T47D (cell line): ENCODE results near the gene ALDH16A1.
"Not testable (repeated sequence)": the region's sequence is repeated elsewhere in the genome, so short reads cannot be mapped to it uniquely, and the experiment has no call there.

Experiments used
- DNase-seq, 2 experiments: peaks; one replicate each; pipeline versions ENCODE4 v3.0.0 to v3.0.0-alpha.2; 2011 to 2012; ENCODE audit warnings: low read depth in 1 of 2, low spot score in 1 of 2
- JUND ChIP-seq: IDR thresholded peaks from 2 replicates; pipeline ENCODE4 v1.6.1; 2012; ENCODE audit warnings: low read depth
- in situ Hi-C: cut with HindIII; loops from 2 replicates; pipeline ENCODE4 v1.10.0; 2016; ENCODE audit warnings: low sequenced_read_pairs, low pct_unique_long_range_greater_than_20kb

The ALDH16A1 gene

DNA sequence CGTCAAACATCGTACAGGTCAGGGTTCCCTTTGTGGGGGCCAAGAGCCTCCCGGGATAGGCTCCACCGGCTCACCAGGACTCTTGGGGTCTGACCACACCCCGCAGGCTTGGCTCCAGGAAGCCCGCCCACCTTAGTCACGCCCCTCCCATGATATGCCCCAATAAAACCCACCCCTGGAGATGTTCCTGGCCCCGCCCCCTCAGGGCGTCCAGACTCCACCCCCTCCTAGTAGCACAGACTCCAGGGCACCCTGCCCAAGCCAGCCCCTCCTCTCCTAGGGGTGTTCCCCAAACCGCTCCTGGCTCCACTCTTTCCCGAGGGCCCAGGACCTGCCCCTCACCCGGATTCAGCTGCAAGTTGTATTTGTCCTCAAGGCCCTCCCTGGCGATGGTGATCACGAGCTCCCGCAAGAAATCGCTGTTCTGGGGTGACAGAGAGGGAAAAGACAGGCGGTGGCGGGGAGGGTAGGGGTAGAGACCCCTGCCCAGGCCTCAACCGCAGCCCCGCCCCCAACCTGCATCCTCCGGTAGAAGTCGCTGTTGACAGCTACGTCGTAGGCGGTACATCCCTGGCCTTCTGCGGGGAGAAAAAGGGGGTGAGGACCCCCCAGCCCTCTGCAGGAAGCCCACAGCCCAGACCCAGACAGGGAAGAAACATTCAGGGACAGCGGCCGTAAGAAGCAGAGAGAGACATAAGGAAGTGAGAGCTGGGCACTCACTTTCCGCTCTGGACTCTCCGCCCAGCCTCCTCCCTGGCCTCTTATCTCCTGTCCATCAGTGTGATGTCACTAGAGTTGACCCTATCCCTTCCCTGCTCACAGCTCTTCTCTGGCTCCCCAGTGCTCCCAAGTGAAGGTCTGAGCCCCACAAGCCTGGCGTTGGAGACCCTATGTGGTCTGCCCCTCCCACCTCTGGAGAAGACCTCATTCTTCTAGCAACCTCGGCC lies 5.3 kb upstream of the ALDH16A1 start:
- no peak for DNase-seq
- no peak for TF ChIP-seq JUND
- in situ Hi-C loops, result no loop called here

DNA sequence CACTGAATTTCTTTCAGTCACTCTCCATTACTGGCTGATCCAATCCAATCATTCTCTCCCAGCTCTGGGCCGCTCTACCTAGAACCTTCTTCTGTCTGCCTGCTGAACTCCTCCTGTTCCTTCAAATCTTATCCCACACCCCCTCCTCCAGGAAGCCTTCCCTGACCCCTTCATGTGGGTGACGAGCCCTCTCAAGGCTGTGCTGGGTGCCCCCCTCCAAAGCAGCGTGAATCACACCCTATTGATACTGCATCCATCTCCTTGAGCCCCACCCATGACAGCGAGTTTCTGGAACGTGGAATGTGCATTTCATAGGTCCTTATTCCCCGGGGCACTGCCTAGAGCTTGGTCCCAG lies 4.6 kb upstream of the ALDH16A1 start:
- TF ChIP-seq JUND, result no peak
- in situ Hi-C loops, result no loop called here
- DNase-seq, result no peak

DNA sequence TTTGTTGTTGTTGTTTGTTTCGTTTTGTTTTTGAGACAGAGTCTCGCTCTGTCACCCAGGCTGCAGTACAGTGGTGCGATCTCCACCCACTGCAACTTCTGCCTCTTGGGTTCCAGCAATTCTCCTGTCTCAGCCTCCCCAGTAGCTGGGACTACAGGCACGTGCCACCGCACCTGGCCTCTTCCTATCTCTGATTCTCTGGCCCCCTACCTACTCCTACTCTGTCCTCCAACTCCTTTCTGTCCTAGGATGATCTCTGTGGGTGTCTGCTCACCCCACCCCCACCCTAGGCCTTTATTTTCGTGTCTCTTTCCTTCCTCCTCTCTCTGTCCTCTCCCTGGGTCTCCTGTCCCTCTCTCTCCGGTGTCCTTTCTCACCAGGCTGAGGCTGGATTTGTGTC lies 2.6 kb upstream of the ALDH16A1 start:
- no peak for DNase-seq
- no peak for TF ChIP-seq JUND
- in situ Hi-C loops, result no loop called here

- DNase-seq, result peak; percentile 71 to 99
- TF ChIP-seq JUND, result no peak
- in situ Hi-C loops, result no loop called here
Measured at GRCh38 chr19:49451430-49452181, 1.4 kb upstream of the ALDH16A1 start, which contains the start of gene PIH1D1. Gene PIH1D1 (minus strand): TSS chr19:49451814. CDS start chr19:49451574, 240 bp downstream.

- TF ChIP-seq JUND, result no peak
- in situ Hi-C loops, result no loop called here
- DNase-seq, result no peak
Measured at GRCh38 chr19:49453757-49454240, 774 bp downstream of the ALDH16A1 start.

DNA sequence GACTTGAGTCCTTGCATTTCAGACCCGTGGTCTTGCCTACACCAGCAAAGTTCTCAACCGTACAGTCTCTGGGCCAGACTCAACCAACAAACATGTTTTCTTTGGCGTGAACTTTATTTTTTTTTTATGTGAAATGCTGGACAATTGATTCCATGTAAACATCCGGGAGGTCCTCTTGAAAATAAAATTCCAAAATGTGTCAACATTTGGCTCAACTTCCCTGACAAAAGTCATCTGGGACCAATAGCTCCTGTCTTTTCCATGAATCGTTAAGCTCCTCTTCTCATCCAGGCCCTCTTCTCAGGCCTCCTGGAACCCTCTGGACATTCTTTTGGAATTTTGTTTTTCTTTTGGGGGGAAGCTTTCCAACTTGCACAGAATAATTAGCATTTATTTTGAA lies 2.7 kb downstream of the ALDH16A1 start:
- no peak for DNase-seq
- in situ Hi-C loops, result no loop called here
- no peak for TF ChIP-seq JUND

DNA sequence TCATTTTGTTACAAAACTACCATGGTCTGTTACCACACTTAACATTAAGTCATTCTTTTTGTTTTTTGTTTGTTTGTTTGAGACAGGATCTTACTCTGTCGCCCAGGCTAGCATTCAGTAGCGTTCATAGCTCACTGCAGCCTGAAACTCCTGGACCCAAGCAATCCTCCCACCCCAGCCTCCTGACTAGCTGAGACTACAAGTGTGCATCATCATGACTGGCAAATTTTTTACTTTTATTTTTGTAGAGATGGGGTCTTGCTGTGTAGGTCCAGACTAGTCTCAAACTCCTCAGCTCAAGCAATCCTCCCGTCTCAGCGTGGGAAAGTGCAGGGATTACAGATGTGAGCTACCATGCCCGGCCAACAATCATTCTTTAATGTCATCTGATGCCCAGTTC lies 3.3 kb downstream of the ALDH16A1 start:
- in situ Hi-C loops, result no loop called here
- TF ChIP-seq JUND, result no peak
- DNase-seq, result no peak

- TF ChIP-seq JUND, result no peak
- in situ Hi-C loops, result no loop called here
- no peak for DNase-seq
Measured at GRCh38 chr19:49458567-49458903, 5.5 kb downstream of the ALDH16A1 start.

DNA sequence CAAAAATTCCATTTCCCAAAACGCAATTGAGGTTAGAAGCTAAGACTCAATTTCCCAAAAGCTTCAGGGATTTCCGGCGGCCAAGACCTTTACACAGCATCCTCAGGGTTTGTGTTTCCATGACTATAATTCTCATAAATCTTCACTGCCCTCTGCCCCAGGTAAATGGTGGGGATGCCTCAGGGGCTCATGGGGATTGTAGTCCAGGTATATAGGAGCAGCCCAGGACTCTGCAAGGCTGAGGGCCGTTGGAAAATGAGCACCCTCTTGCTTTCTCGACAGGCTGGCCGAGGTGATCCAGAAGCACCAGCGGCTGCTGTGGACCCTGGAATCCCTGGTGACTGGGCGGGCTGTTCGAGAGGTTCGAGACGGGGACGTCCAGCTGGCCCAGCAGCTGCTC lies 6.4 kb downstream of the ALDH16A1 start:
- in situ Hi-C loops, result no loop called here
- DNase-seq, result no peak
- no peak for TF ChIP-seq JUND

GRCh38 chr19:49461130-49461529 lies 8.1 kb downstream of the ALDH16A1 start:
- in situ Hi-C loops, DNase-seq: not testable (repeated sequence)

DNA sequence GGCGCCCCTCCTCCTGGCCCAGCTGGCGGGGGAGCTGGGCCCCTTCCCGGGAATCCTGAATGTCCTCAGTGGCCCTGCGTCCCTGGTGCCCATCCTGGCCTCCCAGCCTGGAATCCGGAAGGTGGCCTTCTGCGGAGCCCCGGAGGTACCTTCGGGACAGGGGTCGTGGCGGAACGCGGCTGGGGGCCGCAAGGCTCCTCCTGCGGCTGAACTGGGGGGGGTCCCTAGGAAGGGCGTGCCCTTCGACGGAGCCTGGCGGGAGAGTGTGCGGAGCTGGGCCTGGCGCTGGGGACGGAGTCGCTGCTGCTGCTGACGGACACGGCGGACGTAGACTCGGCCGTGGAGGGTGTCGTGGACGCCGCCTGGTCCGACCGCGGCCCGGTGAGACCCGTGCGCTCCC lies 8.6 kb downstream of the ALDH16A1 start:
- no peak for DNase-seq
- TF ChIP-seq JUND, result no peak
- in situ Hi-C loops, result no loop called here

GRCh38 chr19:49462492-49462891 lies 9.5 kb downstream of the ALDH16A1 start:
- no peak for DNase-seq
- TF ChIP-seq JUND, result no peak
- in situ Hi-C loops, result no loop called here
